Spleen (tissue), 11 donors: ENCODE data around the gene CABP1. TPM values are rescaled to one million over a fixed set of nuclear protein-coding genes. Genes with fewer than 3 reads are reported as not detected.

Experiments
- DNase-seq: peaks from one replicate; pipeline ENCODE4 v3.0.0-alpha.2; 2020
- H3K27ac ChIP-seq, 8 donors: fragments of 200-600 bp; sonication (generic) in 7 of 8; 1 replicate in 4 of 8; 2 replicates in 4 of 8; pipeline versions ENCODE4 v1.5.0 to v1.8.0; 2016 to 2021; ENCODE audit warnings: inconsistent platforms in 4 of 8, mild to moderate bottlenecking in 4 of 8, moderate library complexity in 1 of 8
- H3K27me3 ChIP-seq, 7 donors: fragments of 200-600 bp; sonication (generic) in 6 of 7; replicated peaks in 1 of 7; 1 replicate in 4 of 7; 2 replicates in 3 of 7; pipeline versions ENCODE4 v1.5.0 to v1.8.0; 2016 to 2021; ENCODE audit warnings: inconsistent platforms in 3 of 7, mild to moderate bottlenecking in 1 of 7
- H3K36me3 ChIP-seq, 6 donors: fragments of 200-600 bp; sonication (generic) in 5 of 6; 1 replicate in 4 of 6; 2 replicates in 2 of 6; pipeline versions ENCODE4 v1.5.0 to v1.8.0; 2016 to 2021; ENCODE audit warnings: inconsistent platforms in 2 of 6
- H3K4me1 ChIP-seq, 6 donors: fragments of 200-600 bp; sonication (generic) in 5 of 6; 1 replicate in 3 of 6; 2 replicates in 3 of 6; pipeline versions ENCODE4 v1.5.0 to v1.8.0; 2016 to 2021; ENCODE audit warnings: inconsistent platforms in 3 of 6
- H3K4me3 ChIP-seq, 8 donors: fragments of 200-600 bp; sonication (generic) in 7 of 8; 1 replicate in 4 of 8; 2 replicates in 4 of 8; pipeline versions ENCODE4 v1.5.0 to v1.8.0; 2016 to 2021; ENCODE audit warnings: inconsistent platforms in 4 of 8, mild to moderate bottlenecking in 4 of 8, moderate library complexity in 2 of 8
- H3K9me3 ChIP-seq, 8 donors: fragments of 200-600 bp; sonication (generic) in 7 of 8; 1 replicate in 4 of 8; 2 replicates in 4 of 8; pipeline versions ENCODE4 v1.5.0 to v1.8.0; 2016 to 2021; ENCODE audit warnings: inconsistent platforms in 4 of 8
- CTCF ChIP-seq, 11 experiments: fragments of 200-600 bp in 7 of 11; fragments of 450-650 bp in 4 of 11; sonication (generic) in 4 of 11; IDR thresholded peaks in 8 of 11; conservative IDR thresholded peaks in 3 of 11; 1 replicate in 7 of 11; 2 replicates in 4 of 11; pipeline versions ENCODE4 v1.4.0 to v1.8.0; 2016 to 2021; ENCODE audit warnings: antibody characterized with exemption in 11 of 11, inconsistent platforms in 4 of 11, mild to moderate bottlenecking in 1 of 11
- POLR2A ChIP-seq, 3 donors: fragments of 450-650 bp; IDR thresholded peaks; one replicate each; pipeline ENCODE4 v1.5.1; 2017; ENCODE audit warnings: antibody characterized with exemption in 3 of 3, mild to moderate bottlenecking in 1 of 3
- POLR2AphosphoS5 ChIP-seq, 3 donors: sonication (generic); formaldehyde crosslinking; IDR thresholded peaks; one replicate each; pipeline ENCODE4 v1.5.1; 2017; ENCODE audit warnings: antibody characterized with exemption in 3 of 3
- WGBS, 5 donors: extraction: QIAGEN DNeasy Blood & Tissue Kit in 3 of 5; methylation state at CpG; one replicate each; pipeline versions ENCODE4 v1.1.5 to v1.1.7; 2013 to 2018; 5-methylcytosine and 5-hydroxymethylcytosine counted together
- intact Hi-C: fragments of 100-400 bp; cut with DNase I; formaldehyde crosslinking; loops from one replicate; pipeline ENCODE4 v1.15.0; 2023; ENCODE audit warnings: low total_unique reads
- polyA plus RNA-seq, 3 donors: library from polyadenylated mRNA; stranded (reverse); fragments of 200-250 nt; gene quantifications; one replicate each; pipeline ENCODE4 v1.2.1, GENCODE V29; 2013
- total RNA-seq, 7 donors: library from RNA; depleted of rRNA in 3 of 7; stranded (reverse); fragments of >200 nt in 3 of 7; fragmentation: NEBNext Ultra II Directional in 4 of 7; extraction: Animal tissue kit (Norgen Biotek cat#: 25700) in 4 of 7; gene quantifications; one replicate each; pipeline versions ENCODE4 v1.1.0 to v1.2.1, GENCODE V29; 2016 to 2021
- donor health status: healthy with polysubstance abuse.
- donor health status: DM: no; HTN: no; CAD: no; lungs with moderate emphysema.
- donor health status: DM: no; HTN: no; CAD: no.
- donor health status: Bipolar disorder and iron deficiency.
- donor health status: healthy.
- donor health status: DM: no; HTN: no; CAD: no.
- donor health status: DM: yes; HTN: yes; CAD: no.

Gene CABP1
- total and polyA plus RNA-seq, 10 donors: 0.27 to 2.8 (median 0.60) TPM; not detected in 1

DNA sequence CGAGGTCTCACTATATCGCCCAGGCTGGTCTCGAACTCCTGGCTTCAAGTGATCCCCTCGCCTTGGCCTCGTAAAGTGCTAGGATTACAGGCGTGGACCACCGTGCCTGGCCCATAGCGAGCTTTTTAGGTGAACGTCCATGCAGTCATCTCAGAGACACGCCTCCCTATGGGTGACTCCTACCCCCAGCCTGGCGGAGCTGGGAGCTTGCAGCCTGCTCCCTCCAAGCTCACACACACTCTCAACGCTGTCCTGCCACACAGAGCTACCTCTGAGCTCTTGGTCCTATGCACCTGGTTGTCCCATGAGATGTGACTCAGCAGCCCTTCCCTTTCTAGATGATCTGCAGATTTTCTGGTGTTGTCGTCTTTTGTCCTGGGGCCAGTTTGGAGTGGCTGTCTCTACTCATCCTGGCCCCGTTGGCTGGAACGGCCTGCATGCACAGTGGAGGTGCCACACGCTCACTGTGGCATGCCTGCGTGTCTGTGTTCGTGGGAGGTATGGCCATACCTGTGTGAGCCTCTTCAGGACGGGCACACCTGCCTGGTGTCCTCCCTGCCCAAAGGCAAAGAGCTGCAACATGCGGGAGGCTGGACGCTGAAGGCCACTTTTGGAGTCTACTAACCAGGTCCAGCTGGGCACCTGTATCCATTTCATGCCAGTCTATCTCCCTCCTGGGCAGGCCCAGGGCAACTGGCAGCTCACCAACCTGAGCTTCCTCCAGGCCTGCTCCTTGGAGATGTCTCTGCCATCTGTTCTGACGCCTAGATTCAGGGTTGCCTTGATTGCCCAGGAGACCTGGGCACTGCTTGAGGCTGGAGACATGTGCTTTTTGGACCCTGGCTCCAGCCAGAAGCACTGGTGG lies 18.1 kb downstream of the CABP1 start:
- DNase-seq: no peak
- Histone ChIP-seq H3K27me3 (peaks cover 0 to 2% (median 0%) of the 10 kb centered on the region in 7 donors), H3K36me3 (no peaks in the 10 kb centered on the region), H3K4me3 (no peak overlapping the region), H3K4me1 (peaks cover 0 to 35% (median 14%) of the 10 kb centered on the region in 6 donors), H3K27ac (no peak overlapping the region), H3K9me3 (no peaks in the 10 kb centered on the region)
- intact Hi-C loops: no loop called here
- WGBS, 5 donors: 89 to 94% (median 91%) methylated on average over 19 to 22 of the region's 22 CpGs
- no peak for TF ChIP-seq POLR2AphosphoS5 (IDR thresholded peaks at IDR 0.05)
- TF ChIP-seq POLR2A (IDR thresholded peaks at IDR 0.05): no peak
- TF ChIP-seq CTCF (IDR thresholded peaks at IDR 0.05 in 8 of 11, conservative IDR thresholded peaks at IDR 0.05 in 3 of 11): no peak

- no peak overlapping the region for H3K4me3 ChIP-seq
- H3K27me3 ChIP-seq: no peaks in the 10 kb centered on the region
- peaks cover 0 to 34% (median 14%) of the 10 kb centered on the region in 6 donors for H3K4me1 ChIP-seq
- no peak for DNase-seq
- H3K27ac ChIP-seq: peak overlapping the region in 1 of 8 donors; percentile 16
- peak in 1 of 3 donors; percentile 31 for TF ChIP-seq POLR2AphosphoS5 (IDR thresholded peaks at IDR 0.05)
- TF ChIP-seq CTCF (IDR thresholded peaks at IDR 0.05 in 8 of 11, conservative IDR thresholded peaks at IDR 0.05 in 3 of 11): no peak
- no peak for TF ChIP-seq POLR2A (IDR thresholded peaks at IDR 0.05)
- intact Hi-C loops: no loop called here
- H3K36me3 ChIP-seq: no peaks in the 10 kb centered on the region
- H3K9me3 ChIP-seq: no peaks in the 10 kb centered on the region
- WGBS, 5 donors: 51 to 69% (median 62%) methylated on average over 8 of the region's 8 CpGs
Measured at GRCh38 chr12:120659151-120659525, 18.7 kb downstream of the CABP1 start.

GRCh38 chr12:120661432-120661831 lies 21.0 kb downstream of the CABP1 start:
- H3K4me3 ChIP-seq: no peak overlapping the region
- no peaks in the 10 kb centered on the region for H3K36me3 ChIP-seq
- WGBS, 5 donors: 48 to 95% (median 68%) methylated on average over 2 of the region's 2 CpGs
- TF ChIP-seq POLR2AphosphoS5 (IDR thresholded peaks at IDR 0.05) (no peak), CTCF (IDR thresholded peaks at IDR 0.05 in 8 of 11, conservative IDR thresholded peaks at IDR 0.05 in 3 of 11) (no peak), POLR2A (IDR thresholded peaks at IDR 0.05) (no peak)
- intact Hi-C loops: no loop called here
- peaks cover 0 to 41% (median 15%) of the 10 kb centered on the region in 6 donors for H3K4me1 ChIP-seq
- H3K9me3 ChIP-seq: no peaks in the 10 kb centered on the region
- H3K27me3 ChIP-seq: no peaks in the 10 kb centered on the region
- no peak for DNase-seq
- H3K27ac ChIP-seq: no peak overlapping the region

GRCh38 chr12:120662879-120663278 lies 22.5 kb downstream of the CABP1 start:
- Histone ChIP-seq H3K36me3 (no peaks in the 10 kb centered on the region), H3K4me3 (no peak overlapping the region), H3K27me3 (no peaks in the 10 kb centered on the region), H3K4me1 (peaks cover 0 to 41% (median 15%) of the 10 kb centered on the region in 6 donors), H3K27ac (no peak overlapping the region), H3K9me3 (no peaks in the 10 kb centered on the region)
- TF ChIP-seq POLR2AphosphoS5 (IDR thresholded peaks at IDR 0.05) (no peak), POLR2A (IDR thresholded peaks at IDR 0.05) (no peak), CTCF (IDR thresholded peaks at IDR 0.05 in 8 of 11, conservative IDR thresholded peaks at IDR 0.05 in 3 of 11) (no peak)
- intact Hi-C loops: no loop called here
- 39 to 53% (median 45%) methylated on average over 3 of the region's 3 CpGs for whole genome bisulfite sequencing, 5 donors
- DNase-seq: no peak
